Measurements from ENCODE around the gene PTPRF.
"Not testable (repeated sequence)": the region's sequence is repeated elsewhere in the genome, so short reads cannot be mapped to it uniquely, and the experiment has no call there.

Gene PTPRF

DNA sequence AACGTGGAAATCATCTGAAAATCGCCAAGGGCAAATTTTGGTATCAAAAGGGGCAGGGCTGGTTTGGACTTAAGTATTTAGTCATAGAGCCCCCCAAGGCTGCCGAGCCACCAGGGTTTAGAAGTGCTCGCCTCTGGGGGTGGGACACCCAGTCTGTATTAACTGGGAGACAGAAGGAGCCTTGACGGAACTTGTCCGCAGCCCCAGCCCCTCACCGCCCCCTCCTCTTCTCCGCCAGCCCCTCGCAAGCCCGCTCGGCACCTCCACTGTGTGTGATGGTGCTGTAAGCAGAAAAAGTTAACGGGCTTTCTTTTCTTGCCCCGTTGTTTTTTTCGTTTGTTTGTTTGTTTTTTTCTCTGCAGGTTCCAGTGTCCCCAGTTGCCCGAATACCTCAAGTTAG lies 81.7 kb downstream of the PTPRF start:
- DNase-seq = no peak

DNA sequence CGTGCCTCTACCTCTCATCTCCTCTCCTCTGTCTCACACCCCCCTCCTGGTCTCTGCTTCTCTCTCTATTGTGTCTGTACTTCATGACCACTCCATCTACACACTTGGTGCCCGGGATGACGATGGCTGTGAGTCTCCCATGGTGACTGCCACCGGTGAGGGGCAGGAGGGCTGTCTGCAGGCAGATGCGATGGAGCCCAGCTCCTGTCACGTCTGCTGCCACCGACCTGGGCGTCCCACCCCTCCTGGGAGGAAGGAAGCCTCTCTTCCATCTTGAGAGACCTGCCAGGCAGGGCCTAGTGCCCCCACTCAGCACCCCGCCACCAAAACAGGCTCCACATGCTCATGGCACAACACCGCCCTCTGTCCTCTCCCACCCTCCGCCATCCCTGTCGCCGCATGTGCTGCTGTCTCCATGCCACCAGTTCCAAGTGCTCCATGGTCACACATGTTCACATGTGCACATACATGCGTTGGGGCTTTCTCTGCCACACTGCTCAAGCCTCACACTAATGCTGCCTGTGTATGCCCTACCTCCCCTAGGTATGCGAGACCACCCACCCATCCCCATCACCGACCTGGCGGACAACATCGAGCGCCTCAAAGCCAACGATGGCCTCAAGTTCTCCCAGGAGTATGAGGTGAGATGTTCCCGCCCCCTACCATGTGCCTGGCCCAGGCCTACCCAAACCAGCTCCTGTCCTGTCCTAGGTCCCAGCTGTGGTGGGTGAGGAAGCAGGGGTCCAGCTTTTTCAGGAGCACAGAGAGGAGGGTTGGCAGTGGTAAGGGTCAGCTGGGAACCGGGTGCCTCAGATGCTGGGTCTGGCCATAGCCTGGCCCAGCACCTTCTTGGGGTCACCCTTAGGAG lies 82.6 kb downstream of the PTPRF start:
- no peak for DNase-seq

DNA sequence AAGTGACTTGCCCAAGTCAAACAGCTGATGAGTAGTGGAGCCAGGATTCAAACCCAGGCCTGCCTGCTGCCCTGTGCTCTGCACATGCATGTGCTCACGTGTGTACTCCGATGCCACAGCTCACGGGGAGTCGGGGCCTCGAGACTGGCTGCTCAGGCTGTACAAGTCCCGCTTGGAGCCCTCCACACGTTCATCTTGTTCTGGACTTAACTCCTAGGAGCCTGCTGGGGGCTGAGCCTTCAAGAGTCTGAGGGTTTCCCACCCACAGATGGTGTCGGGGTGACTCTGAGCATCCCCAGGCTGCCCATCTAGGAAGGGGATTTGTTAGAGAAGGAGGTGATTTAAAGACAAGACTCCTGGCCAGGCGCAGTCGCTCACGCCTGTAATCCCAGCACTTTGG lies 83.5 kb downstream of the PTPRF start:
- DNase-seq = no peak

DNA sequence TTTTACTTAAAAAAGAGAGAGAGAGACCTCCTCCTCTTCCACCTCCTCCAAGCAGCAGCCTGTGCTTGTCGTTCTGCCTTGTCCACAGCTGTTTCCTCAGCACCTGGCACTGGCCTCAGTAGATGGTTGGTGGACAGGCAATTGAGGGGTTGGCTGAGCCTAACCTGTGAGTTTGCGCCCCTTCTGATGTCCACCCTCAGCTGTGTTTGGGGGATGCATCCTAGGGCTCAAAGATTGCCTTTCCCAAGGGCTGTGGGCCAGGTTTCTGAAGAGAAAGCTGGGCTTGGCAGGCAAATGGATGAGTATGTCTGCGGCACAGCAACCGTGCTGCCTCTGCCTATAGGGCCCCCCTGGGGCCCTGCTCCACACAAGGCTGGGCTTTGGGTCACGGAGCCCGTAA lies 84.2 kb downstream of the PTPRF start:
- no peak for DNase-seq

DNA sequence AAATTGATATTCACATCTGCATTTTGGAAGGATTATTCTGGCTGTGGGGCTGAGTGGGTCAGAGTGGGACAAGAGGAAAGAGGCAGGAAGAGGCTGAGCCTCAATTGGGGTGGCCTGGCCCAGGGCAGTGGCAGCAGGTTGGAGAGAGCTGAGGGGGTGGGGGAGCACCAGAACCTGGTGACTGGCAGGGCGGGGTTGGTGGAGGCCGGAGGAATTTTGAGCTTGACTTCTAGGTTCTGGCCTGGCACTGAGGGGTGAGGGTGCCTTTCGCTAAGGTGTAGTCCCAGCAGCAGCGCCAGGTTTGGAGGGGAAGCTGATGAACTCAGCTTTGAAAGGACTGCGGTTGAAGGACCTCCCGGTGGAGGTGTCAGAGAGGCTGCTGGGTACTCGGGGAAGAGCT lies 85.7 kb downstream of the PTPRF start:
- DNase-seq = no peak

DNA sequence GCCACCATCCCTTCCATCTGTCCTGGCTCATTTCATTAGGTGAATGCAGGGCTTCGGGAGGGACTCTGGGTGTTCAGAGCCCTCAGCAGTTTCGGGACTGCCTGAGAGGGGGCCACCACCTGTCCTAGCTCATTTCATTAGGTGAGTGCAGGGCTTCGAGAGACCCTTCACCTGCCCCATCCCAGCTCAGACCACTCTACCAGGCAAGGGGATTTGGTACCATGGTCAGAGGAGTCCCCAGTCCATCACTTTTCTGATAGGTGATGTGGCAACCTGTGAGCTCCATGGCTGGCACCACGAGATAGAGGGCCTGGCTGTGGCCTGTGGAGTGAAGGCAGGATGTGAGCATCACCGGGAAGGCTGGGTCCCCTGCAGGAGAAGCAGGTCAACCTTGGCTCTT lies 86.3 kb downstream of the PTPRF start:
- DNase-seq = no peak

DNA sequence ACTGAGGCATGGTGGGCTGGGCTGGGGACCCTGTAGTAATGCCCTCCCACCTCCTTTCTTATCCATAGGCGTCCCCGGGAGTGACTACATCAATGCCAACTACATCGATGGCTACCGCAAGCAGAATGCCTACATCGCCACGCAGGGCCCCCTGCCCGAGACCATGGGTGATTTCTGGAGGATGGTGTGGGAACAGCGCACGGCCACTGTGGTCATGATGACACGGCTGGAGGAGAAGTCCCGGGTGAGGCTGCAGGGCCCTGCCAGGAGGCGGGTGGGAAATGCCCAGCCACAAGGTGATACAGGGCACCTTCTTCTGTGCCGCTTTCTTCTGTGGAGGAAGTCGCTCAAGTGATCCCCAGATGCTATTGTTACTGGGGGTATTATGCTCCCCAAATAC lies 87.0 kb downstream of the PTPRF start:
- DNase-seq = no peak

DNA sequence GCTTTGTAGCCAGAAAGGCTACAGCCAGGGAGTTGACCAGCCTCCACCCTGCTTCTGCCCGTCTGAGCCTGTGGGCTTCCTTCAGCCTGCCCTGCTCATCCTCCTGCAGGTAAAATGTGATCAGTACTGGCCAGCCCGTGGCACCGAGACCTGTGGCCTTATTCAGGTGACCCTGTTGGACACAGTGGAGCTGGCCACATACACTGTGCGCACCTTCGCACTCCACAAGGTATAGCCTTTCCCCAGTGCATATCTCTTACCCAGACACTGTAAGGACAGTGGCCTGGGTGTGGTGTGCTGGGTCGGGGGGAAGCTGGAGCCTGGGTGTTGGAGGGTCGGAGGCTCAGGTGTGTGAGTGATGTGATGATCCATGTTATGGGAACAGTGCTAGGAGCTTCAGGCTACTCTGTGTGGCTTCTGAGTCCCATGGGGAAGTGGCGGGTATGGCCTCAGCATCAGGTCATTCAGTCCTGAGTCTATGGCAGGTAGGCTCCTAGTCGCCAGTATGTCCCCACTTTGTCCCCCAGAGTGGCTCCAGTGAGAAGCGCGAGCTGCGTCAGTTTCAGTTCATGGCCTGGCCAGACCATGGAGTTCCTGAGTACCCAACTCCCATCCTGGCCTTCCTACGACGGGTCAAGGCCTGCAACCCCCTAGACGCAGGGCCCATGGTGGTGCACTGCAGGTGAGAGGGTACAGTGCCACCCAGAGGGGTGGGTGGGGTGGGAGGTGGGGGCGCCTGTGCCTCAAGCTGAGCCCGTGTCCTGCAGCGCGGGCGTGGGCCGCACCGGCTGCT lies 88.0 kb downstream of the PTPRF start:
- DNase-seq = no peak

DNA sequence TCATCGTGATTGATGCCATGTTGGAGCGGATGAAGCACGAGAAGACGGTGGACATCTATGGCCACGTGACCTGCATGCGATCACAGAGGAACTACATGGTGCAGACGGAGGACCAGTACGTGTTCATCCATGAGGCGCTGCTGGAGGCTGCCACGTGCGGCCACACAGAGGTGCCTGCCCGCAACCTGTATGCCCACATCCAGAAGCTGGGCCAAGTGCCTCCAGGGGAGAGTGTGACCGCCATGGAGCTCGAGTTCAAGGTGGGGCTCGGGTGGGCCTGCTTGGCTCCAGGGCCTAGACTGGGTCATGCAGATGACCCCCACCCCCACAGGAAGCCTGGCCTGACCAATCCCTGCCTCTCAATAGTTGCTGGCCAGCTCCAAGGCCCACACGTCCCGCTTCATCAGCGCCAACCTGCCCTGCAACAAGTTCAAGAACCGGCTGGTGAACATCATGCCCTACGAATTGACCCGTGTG lies 88.7 kb downstream of the PTPRF start:
- no peak for DNase-seq

DNA sequence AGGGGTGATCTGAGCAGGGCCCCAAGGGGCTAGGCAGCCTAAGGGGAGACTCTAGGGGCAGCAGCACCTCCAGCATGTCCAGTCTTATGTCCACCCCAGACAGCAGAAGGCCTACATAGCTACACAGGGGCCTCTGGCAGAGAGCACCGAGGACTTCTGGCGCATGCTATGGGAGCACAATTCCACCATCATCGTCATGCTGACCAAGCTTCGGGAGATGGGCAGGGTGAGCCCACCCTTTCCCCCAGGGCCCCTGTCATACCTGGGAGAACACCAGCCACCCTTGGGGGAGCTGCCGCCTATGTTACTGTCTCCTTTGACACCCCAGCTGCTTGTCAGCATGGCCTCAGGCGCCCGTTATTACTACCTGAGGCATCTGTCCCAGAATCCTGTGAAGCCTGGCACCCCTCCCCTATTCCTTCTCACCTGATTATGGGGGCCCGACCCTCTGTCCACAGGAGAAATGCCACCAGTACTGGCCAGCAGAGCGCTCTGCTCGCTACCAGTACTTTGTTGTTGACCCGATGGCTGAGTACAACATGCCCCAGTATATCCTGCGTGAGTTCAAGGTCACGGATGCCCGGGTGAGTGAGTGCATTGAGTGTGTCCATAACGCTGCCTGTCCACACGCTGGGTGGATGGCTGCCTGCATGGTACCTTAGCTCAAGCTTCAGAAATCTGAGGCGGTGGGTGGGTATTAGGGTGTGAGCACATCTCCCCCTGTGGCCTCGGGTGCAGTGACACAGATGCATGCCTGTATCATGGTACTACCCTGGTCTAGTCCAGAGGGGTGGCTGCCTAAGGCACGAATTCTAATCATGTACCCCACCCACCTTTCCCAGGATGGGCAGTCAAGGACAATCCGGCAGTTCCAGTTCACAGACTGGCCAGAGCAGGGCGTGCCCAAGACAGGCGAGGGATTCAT lies 89.6 kb downstream of the PTPRF start:
- no peak for DNase-seq

DNA sequence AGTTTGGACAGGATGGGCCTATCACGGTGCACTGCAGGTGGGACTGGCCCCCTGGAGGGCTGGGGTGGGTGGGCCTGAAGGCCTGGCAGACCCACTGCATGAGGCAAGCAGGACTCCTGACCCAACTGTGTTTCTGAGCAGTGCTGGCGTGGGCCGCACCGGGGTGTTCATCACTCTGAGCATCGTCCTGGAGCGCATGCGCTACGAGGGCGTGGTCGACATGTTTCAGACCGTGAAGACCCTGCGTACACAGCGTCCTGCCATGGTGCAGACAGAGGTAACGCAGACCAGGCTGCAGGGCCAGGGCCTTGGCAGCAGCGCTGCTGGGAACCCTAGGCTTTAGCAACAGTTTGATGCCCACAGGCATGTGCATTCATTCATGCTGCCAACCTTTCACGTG lies 90.3 kb downstream of the PTPRF start:
- DNase-seq = no peak

DNA sequence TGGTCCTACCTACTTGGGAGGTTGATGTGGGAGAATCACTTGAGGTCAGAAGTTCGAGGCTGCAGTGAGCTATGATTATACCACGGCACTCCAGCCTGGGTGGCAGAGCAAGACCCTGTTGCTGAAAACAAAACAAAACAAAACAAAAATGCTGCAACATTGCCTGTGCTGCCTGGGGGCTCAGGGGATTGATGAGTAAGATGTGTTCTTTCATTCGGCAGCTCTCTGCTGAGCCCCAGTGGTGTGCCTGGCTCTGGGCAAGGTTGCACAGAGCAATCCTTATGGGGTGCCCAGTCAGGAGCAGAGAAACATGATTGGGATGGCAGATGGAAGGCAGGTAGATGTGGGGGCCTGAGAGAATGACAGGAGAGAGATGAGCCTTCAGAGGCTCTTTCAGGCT lies 90.7 kb downstream of the PTPRF start:
- no peak for DNase-seq

DNA sequence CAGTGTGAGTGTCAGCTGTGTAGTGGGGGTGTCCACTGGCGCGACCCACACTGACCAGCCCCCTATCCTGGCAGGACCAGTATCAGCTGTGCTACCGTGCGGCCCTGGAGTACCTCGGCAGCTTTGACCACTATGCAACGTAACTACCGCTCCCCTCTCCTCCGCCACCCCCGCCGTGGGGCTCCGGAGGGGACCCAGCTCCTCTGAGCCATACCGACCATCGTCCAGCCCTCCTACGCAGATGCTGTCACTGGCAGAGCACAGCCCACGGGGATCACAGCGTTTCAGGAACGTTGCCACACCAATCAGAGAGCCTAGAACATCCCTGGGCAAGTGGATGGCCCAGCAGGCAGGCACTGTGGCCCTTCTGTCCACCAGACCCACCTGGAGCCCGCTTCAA lies 91.2 kb downstream of the PTPRF start:
- no peak for DNase-seq

DNA sequence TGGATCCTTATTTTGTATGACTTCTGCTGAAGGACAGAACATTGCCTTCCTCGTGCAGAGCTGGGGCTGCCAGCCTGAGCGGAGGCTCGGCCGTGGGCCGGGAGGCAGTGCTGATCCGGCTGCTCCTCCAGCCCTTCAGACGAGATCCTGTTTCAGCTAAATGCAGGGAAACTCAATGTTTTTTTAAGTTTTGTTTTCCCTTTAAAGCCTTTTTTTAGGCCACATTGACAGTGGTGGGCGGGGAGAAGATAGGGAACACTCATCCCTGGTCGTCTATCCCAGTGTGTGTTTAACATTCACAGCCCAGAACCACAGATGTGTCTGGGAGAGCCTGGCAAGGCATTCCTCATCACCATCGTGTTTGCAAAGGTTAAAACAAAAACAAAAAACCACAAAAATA lies 91.8 kb downstream of the PTPRF start:
- DNase-seq = no peak

DNA sequence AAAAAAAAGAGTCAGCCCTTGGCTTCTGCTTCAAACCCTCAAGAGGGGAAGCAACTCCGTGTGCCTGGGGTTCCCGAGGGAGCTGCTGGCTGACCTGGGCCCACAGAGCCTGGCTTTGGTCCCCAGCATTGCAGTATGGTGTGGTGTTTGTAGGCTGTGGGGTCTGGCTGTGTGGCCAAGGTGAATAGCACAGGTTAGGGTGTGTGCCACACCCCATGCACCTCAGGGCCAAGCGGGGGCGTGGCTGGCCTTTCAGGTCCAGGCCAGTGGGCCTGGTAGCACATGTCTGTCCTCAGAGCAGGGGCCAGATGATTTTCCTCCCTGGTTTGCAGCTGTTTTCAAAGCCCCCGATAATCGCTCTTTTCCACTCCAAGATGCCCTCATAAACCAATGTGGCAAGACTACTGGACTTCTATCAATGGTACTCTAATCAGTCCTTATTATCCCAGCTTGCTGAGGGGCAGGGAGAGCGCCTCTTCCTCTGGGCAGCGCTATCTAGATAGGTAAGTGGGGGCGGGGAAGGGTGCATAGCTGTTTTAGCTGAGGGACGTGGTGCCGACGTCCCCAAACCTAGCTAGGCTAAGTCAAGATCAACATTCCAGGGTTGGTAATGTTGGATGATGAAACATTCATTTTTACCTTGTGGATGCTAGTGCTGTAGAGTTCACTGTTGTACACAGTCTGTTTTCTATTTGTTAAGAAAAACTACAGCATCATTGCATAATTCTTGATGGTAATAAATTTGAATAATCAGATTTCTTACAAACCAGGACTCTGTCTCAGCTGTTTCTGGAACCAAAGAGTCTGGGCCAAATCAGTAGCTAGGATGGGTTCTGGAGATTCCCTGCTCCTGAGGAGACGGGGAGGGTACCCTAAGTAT lies 92.5 kb downstream of the PTPRF start:
- DNase-seq = no peak

DNA sequence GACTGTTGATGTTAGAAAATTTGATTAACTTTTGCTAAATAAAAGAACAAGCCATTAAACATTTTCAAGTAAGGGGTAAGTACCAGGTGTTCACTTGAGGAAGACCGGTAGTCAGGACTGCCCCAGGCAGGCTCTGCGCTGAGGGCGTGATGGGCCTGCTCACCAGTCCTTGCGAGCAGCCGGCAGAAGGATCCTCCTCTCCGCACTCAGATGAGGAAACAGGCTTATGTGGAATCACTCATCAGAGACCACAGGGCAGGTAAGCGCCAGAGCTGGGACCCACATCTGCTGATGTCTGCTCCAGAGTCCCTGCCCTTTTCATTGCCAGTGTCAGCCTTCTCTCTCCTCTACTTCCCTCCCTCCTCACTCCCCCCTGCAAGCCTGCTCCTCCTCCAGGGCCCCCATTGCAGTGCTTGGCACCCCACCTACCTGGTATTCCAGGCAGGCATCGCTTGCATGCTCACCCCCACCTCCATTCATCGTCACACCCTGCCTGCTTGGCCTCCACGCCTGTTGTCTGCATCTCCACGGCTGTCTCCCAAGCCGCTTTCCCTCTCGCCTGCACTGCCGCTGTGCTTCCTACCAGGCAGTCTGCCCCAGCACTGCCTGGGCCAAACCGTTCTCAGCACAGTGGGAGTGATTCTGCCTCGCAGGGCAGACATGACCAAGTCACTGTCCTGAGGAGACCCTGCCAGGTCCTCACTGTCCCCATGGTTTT lies 94.5 kb downstream of the PTPRF start:
- DNase-seq = no peak

DNA sequence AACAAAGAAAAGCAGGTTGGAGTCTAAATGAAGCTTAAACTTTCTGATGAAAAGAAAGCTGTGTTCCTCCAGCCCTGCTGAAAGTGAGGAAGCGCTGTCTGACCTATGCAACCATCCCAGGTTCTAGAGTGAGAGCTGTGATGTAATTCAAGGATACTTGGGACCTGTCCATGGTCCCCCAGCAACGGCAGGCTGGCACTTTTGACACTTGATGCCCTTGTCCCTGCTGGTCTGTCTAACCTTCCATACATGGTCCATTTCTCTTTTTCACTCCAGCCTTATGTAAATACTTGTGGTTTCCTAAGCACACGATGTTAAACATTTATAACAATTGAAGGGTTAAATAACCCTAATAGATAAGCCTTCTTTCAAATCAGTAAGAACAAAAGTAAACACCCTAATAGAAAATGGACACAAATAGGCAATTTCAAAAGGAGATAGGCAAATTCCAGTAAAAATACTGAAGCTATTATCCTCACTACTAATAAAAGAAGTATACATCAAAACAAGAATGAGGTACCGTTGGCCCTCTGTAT lies 101.5 kb downstream of the PTPRF start:
- DNase-seq = no peak

DNA sequence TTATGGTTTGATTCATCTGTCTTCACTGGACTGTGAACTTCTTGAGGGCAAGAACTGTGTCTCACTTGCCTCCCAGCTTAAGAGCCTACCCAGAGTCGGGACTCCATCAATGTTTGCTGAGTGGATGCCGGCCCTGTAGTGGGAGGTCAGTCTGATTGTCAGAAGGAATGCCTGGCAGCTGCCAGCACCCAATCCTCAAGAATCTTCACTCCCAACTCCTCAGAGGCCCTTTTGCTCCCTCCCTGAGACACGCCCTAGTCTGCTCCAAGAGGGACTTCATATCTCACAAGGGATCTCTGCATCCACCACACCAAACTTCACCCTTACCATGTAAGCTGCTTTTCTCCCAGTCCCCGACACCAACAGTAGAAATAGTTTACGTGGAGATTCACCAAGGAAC lies 104.0 kb downstream of the PTPRF start:
- no peak for DNase-seq

DNA sequence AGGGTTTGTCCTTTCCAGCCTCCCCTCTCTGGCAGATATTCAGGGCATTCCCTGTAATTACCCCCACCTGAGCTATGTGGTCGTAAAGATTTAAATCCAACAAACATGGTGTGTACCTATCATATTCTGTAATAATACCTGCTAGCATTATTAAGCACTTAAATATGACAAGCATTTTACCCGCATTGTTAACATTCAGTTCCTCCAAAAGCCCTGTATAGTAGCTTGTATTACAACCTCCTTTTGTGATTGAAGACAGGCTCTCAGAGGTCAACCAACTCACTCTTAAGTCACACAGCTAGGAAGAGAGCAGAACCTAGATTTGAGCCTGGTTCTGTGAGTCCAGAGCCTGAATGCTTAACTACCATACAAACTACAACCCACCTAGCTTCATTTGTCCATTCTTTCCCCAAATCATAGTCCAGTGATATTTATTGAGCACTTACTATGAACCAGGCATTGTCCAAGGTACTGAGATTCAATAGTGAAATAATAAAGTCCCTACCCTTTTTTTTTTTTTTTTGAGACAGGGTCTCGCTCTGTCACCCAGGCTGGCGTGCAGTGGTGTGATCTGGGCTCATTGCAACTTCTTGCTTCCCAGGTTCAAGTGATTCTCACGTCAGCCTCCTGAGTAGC lies 105.4 kb downstream of the PTPRF start:
- no peak for DNase-seq

DNA sequence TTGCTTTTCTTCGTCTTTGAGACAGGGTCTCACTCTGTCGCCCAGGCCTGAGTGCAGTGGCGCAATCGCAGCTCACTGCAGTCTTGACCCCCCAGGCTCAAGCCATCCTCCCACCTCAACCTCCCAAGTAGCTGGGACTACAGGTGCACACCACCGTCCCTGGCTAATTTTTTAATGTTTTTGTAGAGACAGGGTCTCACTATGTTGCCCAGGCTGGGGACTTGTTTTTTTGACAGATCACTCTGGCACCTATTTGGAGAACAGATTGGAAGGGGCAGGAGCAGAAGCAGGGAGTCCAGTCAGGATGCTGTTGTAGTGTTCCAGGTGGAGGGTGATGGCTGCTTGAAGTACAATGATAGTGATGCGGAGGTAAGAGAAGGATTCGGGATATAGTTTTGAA lies 106.6 kb downstream of the PTPRF start:
- DNase-seq = no peak

DNA sequence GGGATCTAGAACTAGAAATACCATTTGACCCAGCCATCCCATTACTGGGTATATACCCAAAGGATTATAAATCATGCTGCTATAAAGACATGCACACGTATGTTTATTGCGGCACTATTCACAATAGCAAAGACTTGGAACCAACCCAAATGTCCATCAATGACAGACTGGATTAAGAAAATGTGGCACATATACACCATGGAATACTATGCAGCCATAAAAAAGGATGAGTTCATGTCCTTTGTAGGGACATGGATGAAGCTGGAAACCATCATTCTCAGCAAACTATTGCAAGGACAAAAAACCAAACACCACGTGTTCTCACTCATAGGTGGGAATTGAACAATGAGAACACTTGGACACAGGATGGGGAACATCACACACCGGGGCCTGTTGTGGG lies 107.7 kb downstream of the PTPRF start:
- DNase-seq = not testable (repeated sequence)

All from NCI-H2171 (cell line).